Activated T-cell treated with anti-CD3 and anti-CD28 coated beads, Interleukin-2, amount 50 U/mL, for 48 hours (primary cell): Measurements from ENCODE around the gene AP1G2.
"Not testable (repeated sequence)": the region's sequence is repeated elsewhere in the genome, so short reads cannot be mapped to it uniquely, and the experiment has no call there.

ENCODE experiments used
- DNase-seq, 2 experiments: peaks; one replicate each; pipeline ENCODE4 v3.0.0-alpha.2; 2020

Gene AP1G2

GRCh38 chr14:23567186-23568020 lies at the start of gene AP1G2:
AP1G2 (minus strand) TSS chr14:23567791; CDS start chr14:23567314, 477 bp downstream.
- DNase-seq = peak; percentile 94 to 95

- DNase-seq = no peak
Measured at GRCh38 chr14:23615856-23616255, 48.3 kb upstream of the AP1G2 start.

DNA sequence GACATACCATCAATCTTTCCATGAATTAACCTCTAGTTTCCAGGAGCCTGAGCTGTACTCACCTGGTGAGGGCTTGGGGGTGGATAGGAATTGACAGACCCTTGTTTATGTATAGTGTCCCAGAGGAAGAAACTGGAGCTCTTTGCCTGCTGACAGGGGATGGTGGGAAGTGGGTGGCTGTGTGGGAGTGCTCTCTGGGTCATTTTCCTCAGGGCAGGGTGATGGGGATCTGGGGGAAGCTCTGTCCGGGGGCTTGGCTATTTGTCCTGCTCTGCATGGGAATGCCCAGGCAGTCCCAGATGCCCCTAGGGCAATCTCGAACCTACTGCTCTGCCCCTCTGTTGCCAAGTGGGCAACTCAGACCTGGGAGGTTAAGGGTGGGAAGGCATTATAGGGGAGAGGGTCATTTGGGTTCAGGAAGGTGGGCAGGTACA lies 46.8 kb upstream of the AP1G2 start:
- DNase-seq = no peak

- DNase-seq = no peak
Measured at GRCh38 chr14:23613242-23614070, 45.9 kb upstream of the AP1G2 start.

DNA sequence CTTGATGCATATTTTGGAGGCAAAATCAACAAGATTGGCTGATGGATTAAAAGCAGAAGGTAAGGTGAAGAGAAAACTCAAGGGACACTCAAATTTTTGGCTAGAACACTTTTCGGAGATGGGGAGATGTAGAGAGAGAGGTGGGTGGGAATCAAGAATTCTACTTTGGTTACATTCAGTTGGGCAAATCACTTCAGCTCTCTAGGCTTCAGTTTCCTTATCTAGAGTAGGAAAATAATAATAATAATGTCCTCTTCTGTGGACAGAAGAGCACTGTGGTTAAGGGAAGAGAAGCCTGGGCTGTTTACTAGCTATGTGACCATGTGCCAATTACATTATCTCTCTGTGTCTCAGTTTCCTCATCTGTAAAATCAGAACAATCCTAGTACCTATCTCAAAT lies 45.2 kb upstream of the AP1G2 start:
- no peak for DNase-seq

GRCh38 chr14:23612354-23612732 lies 44.8 kb upstream of the AP1G2 start:
- no peak for DNase-seq

- DNase-seq = no peak
Measured at GRCh38 chr14:23610815-23611289, 43.3 kb upstream of the AP1G2 start.

DNA sequence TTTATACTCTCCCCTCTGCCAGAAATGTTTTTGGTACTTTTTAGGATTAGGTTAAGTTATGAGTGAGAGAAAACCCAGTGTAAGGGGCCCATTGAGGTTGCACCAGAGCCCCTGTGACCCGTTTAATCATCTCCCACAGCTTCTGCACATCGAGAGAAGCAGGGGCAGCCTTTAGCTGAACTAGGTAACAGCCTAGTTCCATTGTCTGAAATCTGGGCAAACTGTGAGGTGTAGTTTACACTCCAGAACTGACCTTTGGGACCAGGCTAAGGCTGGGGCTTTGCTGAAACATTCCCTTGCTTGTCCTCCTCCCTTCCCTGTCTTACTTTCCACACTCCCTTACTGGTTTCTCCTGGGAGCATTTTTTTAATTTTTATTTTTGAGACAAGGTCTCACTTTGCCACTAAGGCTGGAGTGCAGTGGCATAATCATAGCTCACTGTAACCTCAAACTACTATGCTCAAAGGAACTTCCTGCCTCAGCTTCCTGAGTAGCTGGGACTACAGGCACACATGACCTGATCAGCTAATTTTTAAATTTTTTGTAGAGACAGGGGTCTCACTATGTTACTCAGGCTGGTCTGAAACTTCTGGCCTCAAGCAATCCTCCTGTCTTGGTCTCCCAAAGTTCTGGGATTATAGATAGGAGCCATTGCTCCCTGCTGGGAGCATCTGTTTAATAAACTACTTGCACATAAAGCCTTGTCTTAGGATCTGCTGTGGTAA lies 42.7 kb upstream of the AP1G2 start:
- DNase-seq = no peak

GRCh38 chr14:23609411-23610089 lies 42.0 kb upstream of the AP1G2 start:
- DNase-seq = not testable (repeated sequence)

DNA sequence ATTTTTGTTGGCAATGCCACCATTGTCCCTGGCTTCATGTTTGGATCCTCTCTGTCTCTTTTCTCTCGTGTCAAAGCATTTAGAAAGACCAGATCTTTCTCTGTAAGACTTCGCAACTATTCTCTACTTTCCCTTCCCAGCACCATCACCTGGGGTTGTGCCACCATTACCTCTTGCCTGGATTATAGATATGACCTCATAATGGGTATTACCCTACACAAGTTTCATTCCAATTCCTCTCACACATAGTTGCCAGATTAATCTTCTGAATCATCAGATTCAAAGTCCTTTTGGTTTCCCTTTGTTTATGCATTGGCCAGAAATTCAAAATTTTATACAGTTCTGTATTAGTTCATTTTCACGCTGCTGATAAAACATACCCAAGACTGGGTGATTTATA lies 41.4 kb upstream of the AP1G2 start:
- DNase-seq = no peak

- no peak for DNase-seq
Measured at GRCh38 chr14:23608454-23608853, 40.9 kb upstream of the AP1G2 start.

GRCh38 chr14:23605931-23606585 lies 38.5 kb upstream of the AP1G2 start:
- DNase-seq = peak; percentile 51 to 53

DNA sequence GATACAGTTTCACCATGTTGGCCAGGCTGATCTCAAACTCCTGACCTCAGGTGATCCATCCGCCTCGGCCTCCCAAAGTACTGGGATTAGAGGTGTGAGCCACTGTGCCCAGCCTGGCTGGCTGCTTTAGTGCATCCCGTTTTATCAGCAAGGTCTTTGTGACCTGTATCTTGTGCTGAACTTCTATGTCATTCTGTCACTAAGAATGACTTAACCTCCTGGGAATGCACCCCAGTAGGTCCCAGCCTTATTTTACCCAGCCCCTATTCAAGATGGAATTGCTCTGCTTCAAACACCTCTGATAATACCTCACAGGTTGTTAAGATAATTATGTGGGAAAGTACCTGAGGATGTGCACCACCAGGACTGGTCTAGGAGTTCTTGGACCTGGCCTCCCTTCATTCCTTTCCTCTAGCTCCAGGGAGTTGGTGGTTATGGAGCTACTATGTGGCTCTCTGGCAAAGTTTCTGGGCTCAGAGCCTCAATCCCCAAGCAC lies 37.1 kb upstream of the AP1G2 start:
- no peak for DNase-seq

- no peak for DNase-seq
Measured at GRCh38 chr14:23604148-23604547, 36.6 kb upstream of the AP1G2 start.

DNA sequence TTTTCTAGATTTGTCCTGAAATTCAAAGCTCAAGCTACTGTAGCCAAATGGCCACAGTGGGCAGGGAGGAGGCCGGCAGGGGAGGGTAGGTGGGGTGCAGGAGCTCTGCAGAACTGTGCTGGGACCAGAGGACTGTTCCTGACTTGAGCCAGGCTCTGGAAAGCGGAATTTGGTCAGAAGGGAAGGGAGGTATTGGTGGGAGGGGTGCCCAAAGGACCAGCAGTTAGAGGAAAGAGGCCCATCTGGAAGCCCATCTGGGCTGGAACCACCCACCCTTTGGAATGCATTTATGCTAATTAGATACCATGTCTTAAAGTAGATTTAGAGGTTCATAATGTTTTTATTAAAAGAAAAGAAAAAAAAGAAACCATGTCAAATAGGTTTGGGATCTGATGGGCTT lies 35.5 kb upstream of the AP1G2 start:
- DNase-seq = no peak

- no peak for DNase-seq
Measured at GRCh38 chr14:23602181-23603095, 34.8 kb upstream of the AP1G2 start.

DNA sequence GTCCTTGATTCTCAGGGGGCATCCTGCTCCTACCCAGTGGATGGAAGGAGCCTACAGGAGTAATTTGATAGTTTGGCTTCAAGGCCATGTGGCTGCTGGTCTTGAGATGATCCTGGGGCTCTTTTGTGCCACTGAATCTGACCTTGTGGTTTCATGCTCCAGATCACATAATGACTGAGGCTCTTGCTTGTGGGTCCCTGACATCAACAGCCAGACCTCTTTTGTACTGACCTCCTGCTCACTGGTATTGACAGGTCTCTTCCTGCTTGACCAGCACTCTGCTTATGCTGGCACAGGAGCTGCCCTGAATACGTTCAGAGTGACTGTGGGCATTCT lies 34.2 kb upstream of the AP1G2 start:
- no peak for DNase-seq

GRCh38 chr14:23601424-23601823 lies 33.8 kb upstream of the AP1G2 start:
- DNase-seq = no peak

- DNase-seq = no peak
Measured at GRCh38 chr14:23600806-23601205, 33.2 kb upstream of the AP1G2 start.

GRCh38 chr14:23600322-23600707 lies 32.7 kb upstream of the AP1G2 start:
- no peak for DNase-seq

DNA sequence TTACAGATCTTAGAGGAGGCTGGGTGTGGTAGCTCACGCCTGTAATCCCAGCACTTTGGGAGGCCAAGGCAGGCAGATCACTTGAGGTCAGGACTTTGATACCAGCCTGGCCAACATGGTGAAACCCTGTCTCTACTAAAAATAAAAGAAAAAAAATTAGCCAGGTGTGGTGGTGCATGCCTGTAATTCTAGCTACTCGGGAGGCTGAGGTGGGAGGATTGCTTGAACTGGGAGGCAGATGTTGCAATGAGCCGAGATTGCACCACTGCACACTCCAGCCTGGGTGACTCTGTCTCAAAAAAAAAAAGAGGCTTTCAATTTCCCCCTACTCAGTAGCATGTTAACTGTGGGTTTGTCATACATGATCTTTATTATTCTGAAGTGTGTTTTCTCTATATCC lies 26.6 kb upstream of the AP1G2 start:
- not testable (repeated sequence) for DNase-seq
